GM12801 (cell line): ENCODE results near the gene MYBPC1.

ENCODE experiments used
- TF ChIP-seq, protein P1 (sequence below): IDR thresholded peaks from one replicate; pipeline ENCODE4 v1.5.1; 2011; ENCODE audit warnings: control low read depth; ENCODE audit not compliant: insufficient read length; ENCODE audit errors: extremely low read depth

The MYBPC1 gene

DNA sequence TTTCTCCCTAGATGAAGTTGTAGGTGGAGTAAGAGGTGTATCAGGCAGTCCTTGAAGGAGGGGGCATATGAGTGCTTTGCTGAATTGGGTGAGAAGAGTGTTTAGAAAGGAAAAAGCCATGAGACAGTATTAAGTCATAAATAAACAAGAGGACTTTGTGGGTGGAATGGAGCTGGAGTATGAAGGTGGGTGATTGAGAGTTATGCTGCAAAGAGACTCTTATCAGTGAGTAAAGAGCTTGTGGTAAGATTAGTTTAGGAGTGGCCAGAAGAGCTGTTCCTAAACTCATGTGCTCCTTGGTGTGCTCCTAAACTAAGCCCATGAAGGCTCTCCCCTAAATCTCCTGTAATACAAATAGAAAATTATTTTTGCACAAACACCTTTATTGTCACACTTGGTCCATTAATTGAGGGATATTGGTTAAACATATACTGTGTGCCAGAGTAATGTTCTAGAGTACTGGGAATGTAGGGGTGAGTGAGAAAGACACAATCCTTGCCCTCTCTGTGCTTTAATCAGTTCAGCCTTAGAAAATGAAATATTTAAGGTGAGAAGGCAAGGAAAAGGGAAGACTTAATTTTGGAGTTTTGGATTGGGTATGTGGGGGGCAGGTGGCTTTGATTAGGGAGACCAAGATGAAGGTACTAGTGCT is 112.5 kb downstream of the MYBPC1 start:
- TF ChIP-seq, protein P1, sequence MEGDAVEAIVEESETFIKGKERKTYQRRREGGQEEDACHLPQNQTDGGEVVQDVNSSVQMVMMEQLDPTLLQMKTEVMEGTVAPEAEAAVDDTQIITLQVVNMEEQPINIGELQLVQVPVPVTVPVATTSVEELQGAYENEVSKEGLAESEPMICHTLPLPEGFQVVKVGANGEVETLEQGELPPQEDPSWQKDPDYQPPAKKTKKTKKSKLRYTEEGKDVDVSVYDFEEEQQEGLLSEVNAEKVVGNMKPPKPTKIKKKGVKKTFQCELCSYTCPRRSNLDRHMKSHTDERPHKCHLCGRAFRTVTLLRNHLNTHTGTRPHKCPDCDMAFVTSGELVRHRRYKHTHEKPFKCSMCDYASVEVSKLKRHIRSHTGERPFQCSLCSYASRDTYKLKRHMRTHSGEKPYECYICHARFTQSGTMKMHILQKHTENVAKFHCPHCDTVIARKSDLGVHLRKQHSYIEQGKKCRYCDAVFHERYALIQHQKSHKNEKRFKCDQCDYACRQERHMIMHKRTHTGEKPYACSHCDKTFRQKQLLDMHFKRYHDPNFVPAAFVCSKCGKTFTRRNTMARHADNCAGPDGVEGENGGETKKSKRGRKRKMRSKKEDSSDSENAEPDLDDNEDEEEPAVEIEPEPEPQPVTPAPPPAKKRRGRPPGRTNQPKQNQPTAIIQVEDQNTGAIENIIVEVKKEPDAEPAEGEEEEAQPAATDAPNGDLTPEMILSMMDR, result no peak

DNA sequence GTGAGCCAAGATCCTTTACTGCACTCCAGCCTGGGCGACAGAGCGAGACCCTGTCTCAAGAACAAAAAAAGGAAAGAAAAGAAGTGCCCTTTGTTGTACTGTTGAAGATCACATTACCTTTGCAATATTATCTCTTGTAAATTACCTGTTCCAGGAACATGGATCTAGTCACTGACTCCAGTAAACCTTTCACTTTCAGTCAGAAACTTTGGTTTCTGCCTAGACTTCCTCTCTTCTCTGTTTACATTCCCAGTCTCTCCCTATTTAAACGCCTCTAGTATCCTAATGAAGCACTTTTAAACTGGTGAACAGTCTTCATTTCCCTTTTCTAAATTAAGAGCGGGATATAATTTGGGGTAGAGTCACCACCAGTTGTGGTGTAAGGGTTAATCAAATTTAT is 115.5 kb downstream of the MYBPC1 start:
- TF ChIP-seq, protein P1, result no peak

DNA sequence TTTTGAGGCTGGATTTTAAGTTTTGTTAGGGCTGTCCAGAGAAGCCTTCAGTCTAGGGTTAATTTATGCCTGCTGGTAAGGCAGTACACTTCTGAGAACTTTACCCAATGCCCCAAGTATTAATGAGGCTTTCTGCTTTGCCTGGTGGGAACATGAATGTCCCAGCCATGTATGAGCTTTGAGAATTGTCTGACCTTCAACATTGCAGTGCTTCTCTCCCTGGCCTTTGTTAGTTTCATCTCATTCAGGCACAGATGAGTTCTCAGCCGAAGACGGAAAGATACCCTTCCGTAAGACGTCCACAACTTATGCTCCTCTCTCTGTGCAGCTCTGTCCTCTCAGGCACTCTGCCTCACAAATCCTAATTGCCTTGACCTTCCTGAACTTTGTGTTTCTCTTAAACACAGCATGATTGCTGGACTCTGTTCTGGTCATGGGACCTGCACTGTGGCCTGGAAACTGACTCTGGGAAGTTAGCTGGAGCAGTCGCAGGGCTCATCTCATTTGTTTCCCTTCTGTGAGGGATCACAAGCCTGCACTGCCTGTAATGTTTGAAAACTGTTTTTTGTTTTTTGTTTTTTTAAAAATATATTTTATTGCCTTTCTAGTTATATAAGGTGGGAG is 118.4 kb downstream of the MYBPC1 start:
- TF ChIP-seq, protein P1, result no peak

DNA sequence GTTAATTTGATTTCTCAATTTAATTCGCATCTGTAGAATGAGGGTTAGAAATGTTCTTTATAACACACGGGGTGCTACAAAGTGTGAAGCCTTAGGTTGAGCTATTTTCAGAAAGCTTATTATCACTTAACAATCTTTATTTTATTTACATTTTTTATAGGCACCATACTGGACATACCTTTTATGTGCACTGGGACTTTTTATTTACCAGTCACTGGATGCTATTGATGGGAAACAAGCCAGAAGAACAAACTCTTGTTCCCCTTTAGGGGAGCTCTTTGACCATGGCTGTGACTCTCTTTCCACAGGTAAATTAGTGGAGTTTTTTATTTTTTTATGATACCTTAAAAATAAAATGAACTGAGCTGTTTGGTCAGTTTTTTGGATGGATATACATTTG is 119.2 kb downstream of the MYBPC1 start:
- TF ChIP-seq, protein P1, result no peak

DNA sequence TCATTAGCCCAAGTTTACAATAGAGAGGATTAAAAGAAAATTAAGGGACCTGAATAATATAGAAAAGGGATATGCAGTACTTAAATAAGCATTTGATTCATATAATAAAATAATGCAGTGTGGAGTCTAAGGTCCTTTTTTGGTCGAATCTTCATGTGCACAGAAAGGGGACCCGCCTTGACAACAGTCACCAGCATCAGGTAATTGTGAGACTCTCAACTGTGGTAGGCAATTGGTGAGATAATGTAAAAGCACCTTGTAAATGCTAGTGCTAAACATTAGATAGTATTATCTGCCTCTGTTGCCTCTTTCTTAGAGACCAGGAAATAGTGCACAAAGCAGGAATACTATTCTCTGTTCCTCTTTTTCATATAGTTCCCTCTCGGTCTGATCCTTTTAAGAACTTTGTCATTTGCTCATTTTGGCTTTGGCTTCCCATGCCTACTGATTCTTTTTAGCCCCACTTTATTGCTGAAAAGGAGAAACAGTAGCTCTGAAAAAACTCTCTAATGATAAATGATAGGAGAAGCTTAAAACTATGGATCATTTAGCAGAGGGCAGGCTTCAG is 120.2 kb downstream of the MYBPC1 start:
- TF ChIP-seq, protein P1, result no peak

DNA sequence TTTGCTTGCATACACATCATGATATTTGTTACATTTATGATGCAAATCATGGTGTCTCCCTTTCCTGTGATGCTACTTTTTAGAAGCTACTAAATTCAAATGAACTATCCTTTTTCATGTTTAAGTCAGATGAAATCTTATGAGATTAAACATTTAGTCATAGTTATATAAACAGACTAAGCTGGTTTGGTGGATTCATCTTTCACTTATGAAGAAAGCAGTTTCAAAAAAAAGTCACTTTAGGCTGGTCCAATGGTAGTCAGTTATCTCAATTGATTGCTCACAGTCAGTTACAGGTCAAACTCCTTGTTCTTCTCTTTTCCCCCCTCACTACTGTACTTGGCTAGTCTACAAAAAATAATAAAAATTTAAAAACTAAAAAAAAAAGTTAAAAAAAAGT is 124.8 kb downstream of the MYBPC1 start:
- TF ChIP-seq, protein P1, result no peak

DNA sequence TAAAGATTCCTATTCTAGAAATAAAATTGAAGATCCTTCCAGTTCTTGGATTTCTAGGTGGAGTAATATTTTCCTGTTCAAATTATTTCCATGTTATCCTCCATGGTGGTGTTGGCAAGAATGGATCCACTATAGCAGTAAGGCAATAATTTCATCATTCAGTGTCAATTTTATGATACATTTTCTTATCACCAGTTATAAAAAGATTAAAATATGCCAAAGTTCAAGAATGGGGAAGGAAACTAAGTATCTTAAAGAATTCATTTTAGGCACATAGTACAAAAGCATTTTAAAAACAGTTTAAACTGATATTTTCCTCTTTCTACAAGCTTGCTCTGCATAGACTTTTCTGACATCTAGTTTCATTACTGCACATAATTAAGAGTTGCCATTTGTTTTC is 125.3 kb downstream of the MYBPC1 start:
- TF ChIP-seq, protein P1, result no peak
